ENCODE data around the gene MAML3.

MAML3 gene

DNA sequence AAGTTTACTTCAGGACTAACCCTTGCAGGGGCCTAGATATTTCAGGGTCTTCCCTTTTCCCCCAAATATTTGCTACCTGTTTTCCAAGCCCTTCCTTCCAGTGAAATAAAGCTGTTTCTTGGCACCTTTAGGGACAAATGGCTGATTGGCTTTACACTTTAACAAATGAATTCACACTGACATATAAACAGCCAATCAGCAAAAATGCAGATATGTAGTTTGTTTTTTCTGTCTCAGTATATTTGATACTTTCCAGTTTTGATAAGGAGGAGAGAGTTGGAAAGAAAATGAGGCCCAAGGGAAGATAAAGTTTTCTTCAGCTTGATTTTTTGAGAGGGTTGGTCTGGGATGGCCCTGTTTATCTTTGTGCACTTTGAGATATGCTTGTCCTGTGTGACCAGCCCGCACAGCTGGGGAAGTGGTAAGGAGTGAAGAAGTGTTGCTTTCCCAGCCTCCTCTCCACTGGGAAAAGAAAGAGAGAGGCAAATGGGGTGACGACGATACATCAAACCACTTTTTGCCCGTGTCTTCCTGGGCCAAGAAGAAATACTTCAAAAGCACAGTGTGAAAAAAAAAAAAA lies 420.9 kb downstream of the MAML3 start:
- Histone ChIP-seq H3K4me2 (ENCODE audit: low read length) (no peak overlapping the region), H3K4me1 (peaks cover 5% of the 10 kb centered on the region), H3K27me3 (ENCODE audit: control insufficient read depth, insufficient read depth, low read length) (no peaks in the 10 kb centered on the region), H2AFZ (no peak overlapping the region), H3K9ac (no peak overlapping the region), H3K79me2 (no peaks in the 10 kb centered on the region), H3K4me3 (ENCODE audit: low read depth, low read length) (no peak overlapping the region), H3K36me3 (ENCODE audit: control insufficient read depth, insufficient read depth, low read length) (no peaks in the 10 kb centered on the region), H3K27ac (no peak overlapping the region), H3K9me3 (ENCODE audit: control insufficient read depth, low read length) (no peaks in the 10 kb centered on the region)
- TF ChIP-seq, protein P1, sequence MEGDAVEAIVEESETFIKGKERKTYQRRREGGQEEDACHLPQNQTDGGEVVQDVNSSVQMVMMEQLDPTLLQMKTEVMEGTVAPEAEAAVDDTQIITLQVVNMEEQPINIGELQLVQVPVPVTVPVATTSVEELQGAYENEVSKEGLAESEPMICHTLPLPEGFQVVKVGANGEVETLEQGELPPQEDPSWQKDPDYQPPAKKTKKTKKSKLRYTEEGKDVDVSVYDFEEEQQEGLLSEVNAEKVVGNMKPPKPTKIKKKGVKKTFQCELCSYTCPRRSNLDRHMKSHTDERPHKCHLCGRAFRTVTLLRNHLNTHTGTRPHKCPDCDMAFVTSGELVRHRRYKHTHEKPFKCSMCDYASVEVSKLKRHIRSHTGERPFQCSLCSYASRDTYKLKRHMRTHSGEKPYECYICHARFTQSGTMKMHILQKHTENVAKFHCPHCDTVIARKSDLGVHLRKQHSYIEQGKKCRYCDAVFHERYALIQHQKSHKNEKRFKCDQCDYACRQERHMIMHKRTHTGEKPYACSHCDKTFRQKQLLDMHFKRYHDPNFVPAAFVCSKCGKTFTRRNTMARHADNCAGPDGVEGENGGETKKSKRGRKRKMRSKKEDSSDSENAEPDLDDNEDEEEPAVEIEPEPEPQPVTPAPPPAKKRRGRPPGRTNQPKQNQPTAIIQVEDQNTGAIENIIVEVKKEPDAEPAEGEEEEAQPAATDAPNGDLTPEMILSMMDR (IDR thresholded peaks at IDR 0.05), result no peak

DNA sequence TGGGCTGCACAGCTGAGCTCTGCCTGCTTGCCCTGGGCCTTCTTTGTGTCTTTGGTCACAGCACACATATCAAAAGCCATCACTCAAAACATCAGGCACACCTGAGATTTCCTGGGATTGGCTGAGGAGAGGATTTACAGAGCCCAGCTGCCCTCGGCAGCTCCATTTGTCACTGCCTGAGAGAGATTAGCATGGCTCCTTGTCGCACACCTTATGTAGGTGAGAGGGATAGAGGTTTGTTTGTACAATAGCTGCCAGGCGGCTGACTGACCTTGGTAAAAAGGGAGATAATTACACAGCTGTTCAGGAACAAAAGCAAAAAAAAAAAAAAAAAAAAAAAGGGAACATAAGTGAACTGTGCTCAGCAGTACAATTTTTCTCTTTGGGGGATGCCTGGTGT lies 425.1 kb downstream of the MAML3 start:
- no peaks in the 10 kb centered on the region for H3K27me3 ChIP-seq (ENCODE audit: control insufficient read depth, insufficient read depth, low read length)
- H3K9ac ChIP-seq, result no peak overlapping the region
- H3K27ac ChIP-seq, result no peak overlapping the region
- H3K4me2 ChIP-seq (ENCODE audit: low read length), result no peak overlapping the region
- H3K4me1 ChIP-seq, result peaks cover under 1% of the 10 kb centered on the region
- H3K36me3 ChIP-seq (ENCODE audit: control insufficient read depth, insufficient read depth, low read length), result no peaks in the 10 kb centered on the region
- no peak overlapping the region for H2AFZ ChIP-seq
- TF ChIP-seq, protein P1 (IDR thresholded peaks at IDR 0.05), result no peak
- no peaks in the 10 kb centered on the region for H3K79me2 ChIP-seq
- H3K4me3 ChIP-seq (ENCODE audit: low read depth, low read length), result no peak overlapping the region
- no peaks in the 10 kb centered on the region for H3K9me3 ChIP-seq (ENCODE audit: control insufficient read depth, low read length)

DNA sequence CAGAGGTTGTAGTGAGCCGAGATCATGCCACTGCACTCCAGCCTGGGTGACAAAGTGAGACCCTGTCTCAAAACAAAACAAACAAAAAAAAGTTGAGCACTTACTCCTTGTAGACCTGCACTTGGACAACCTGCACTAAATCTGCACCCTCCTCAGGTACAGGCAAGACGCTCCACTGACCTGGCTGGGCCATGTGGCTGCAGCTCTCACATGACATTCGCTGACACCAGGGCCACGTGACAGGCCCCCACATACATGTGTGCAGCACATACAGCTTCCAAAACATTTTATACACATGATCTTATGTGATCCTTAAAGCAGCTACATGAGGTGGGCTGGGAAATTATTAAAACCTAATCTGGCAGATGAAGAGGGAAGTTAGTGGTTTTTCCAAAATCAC lies 425.8 kb downstream of the MAML3 start:
- H3K9ac ChIP-seq, result no peak overlapping the region
- H2AFZ ChIP-seq, result no peak overlapping the region
- TF ChIP-seq, protein P1 (IDR thresholded peaks at IDR 0.05), result no peak
- H3K9me3 ChIP-seq (ENCODE audit: control insufficient read depth, low read length), result no peaks in the 10 kb centered on the region
- H3K36me3 ChIP-seq (ENCODE audit: control insufficient read depth, insufficient read depth, low read length), result no peaks in the 10 kb centered on the region
- H3K79me2 ChIP-seq, result no peaks in the 10 kb centered on the region
- no peak overlapping the region for H3K27ac ChIP-seq
- no peaks in the 10 kb centered on the region for H3K4me1 ChIP-seq
- H3K27me3 ChIP-seq (ENCODE audit: control insufficient read depth, insufficient read depth, low read length), result no peaks in the 10 kb centered on the region
- no peak overlapping the region for H3K4me3 ChIP-seq (ENCODE audit: low read depth, low read length)
- no peak overlapping the region for H3K4me2 ChIP-seq (ENCODE audit: low read length)

DNA sequence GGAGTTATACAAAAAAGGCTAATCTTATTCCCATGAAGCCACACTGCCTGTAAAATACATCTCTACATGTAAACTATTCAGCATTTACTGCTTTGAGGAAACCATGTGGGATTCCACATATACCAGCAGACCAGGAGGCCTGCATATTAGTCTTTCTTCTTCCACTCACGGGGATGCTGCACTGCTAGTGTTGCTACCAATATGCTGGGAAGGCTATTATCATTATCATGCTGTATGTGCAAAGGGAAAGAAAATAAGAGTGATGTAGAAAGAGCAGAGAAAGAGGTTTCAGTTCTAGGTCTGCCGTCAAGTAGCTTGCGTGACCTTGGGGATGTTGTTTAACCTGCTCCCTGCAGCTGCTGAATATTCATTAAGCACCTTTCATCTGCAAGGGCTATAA lies 427.4 kb downstream of the MAML3 start:
- no peaks in the 10 kb centered on the region for H3K27me3 ChIP-seq (ENCODE audit: control insufficient read depth, insufficient read depth, low read length)
- H3K9me3 ChIP-seq (ENCODE audit: control insufficient read depth, low read length), result no peaks in the 10 kb centered on the region
- no peaks in the 10 kb centered on the region for H3K36me3 ChIP-seq (ENCODE audit: control insufficient read depth, insufficient read depth, low read length)
- H3K9ac ChIP-seq, result no peak overlapping the region
- H3K4me2 ChIP-seq (ENCODE audit: low read length), result no peak overlapping the region
- no peak overlapping the region for H3K27ac ChIP-seq
- H3K79me2 ChIP-seq, result no peaks in the 10 kb centered on the region
- no peak overlapping the region for H3K4me3 ChIP-seq (ENCODE audit: low read depth, low read length)
- TF ChIP-seq, protein P1 (IDR thresholded peaks at IDR 0.05), result no peak
- no peaks in the 10 kb centered on the region for H3K4me1 ChIP-seq
- no peak overlapping the region for H2AFZ ChIP-seq

DNA sequence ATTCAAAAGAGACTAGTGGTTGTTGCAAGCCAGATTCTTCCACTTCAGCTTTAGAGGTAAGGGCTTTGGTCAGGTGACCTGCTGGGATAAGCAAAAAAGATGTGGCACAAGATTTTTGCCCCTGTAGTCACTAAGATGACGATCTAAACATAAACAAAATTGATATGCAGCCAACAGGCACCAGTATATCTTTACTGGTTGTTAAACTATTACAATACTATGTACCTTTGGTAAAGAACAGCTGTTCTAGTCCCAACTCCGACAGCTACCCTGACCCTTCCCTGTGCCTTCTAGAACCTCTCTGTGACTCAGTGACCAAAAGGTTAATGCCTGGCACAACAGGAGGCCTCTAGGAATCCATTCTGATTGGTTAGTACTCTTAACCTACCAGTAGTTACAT lies 428.7 kb downstream of the MAML3 start:
- Histone ChIP-seq H3K79me2 (no peaks in the 10 kb centered on the region), H3K9me3 (ENCODE audit: control insufficient read depth, low read length) (no peaks in the 10 kb centered on the region), H3K27ac (no peak overlapping the region), H3K36me3 (ENCODE audit: control insufficient read depth, insufficient read depth, low read length) (no peaks in the 10 kb centered on the region), H3K4me3 (ENCODE audit: low read depth, low read length) (no peak overlapping the region), H2AFZ (no peak overlapping the region), H3K27me3 (ENCODE audit: control insufficient read depth, insufficient read depth, low read length) (no peaks in the 10 kb centered on the region), H3K4me1 (no peaks in the 10 kb centered on the region), H3K9ac (no peak overlapping the region), H3K4me2 (ENCODE audit: low read length) (no peak overlapping the region)
- TF ChIP-seq, protein P1 (IDR thresholded peaks at IDR 0.05), result no peak
